ENCODE results near the gene OOSP3. TPM values are rescaled to one million over a fixed set of nuclear protein-coding genes. Genes with fewer than 3 reads are reported as not detected.
"Not testable (repeated sequence)": the region's sequence is repeated elsewhere in the genome, so short reads cannot be mapped to it uniquely, and the experiment has no call there.

OOSP3 gene
- total RNA-seq, 2 experiments from 2014 or later: not detected

GRCh38 chr11:59900366-59901126 lies 22.0 kb downstream of the OOSP3 start:
- TF ChIP-seq, protein P1, sequence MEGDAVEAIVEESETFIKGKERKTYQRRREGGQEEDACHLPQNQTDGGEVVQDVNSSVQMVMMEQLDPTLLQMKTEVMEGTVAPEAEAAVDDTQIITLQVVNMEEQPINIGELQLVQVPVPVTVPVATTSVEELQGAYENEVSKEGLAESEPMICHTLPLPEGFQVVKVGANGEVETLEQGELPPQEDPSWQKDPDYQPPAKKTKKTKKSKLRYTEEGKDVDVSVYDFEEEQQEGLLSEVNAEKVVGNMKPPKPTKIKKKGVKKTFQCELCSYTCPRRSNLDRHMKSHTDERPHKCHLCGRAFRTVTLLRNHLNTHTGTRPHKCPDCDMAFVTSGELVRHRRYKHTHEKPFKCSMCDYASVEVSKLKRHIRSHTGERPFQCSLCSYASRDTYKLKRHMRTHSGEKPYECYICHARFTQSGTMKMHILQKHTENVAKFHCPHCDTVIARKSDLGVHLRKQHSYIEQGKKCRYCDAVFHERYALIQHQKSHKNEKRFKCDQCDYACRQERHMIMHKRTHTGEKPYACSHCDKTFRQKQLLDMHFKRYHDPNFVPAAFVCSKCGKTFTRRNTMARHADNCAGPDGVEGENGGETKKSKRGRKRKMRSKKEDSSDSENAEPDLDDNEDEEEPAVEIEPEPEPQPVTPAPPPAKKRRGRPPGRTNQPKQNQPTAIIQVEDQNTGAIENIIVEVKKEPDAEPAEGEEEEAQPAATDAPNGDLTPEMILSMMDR (IDR thresholded peaks at IDR 0.05): no peak
- ChIA-PET POLR2A (no interaction called here), CTCF (no interaction called here)
- DNase-seq (no peak), ATAC-seq (ENCODE audit: poor library complexity) (no peak)
- Histone ChIP-seq H3K27me3 (ENCODE audit: control insufficient read depth in 1 of 2, insufficient read depth in 2 of 2, low read length in 2 of 2) (no peaks in the 10 kb centered on the region), H3K36me3 (ENCODE audit: insufficient read depth, low read length) (no peaks in the 10 kb centered on the region), H3K27ac (ENCODE audit: low read depth in 1 of 2, low read length in 2 of 2) (no peak overlapping the region), H3K4me3 (ENCODE audit: low read length) (no peak overlapping the region), H3K9me3 (ENCODE audit: control insufficient read depth in 1 of 2, insufficient read depth in 1 of 2, low read length in 2 of 2) (peaks cover 0 to 12% of the 10 kb centered on the region in 2 experiments), H3K4me1 (ENCODE audit: insufficient read depth, low read length) (no peaks in the 10 kb centered on the region)
- no peaks in the 10 kb centered on the region for H3K4me1 Mint-ChIP-seq (ENCODE audit: low read depth)
- intact Hi-C loops (cut with DNase I, micrococcal nuclease): no loop called here
- H3K36me3 Mint-ChIP-seq (ENCODE audit: low read depth): no peaks in the 10 kb centered on the region
- no peak overlapping the region for H3K4me3 Mint-ChIP-seq
- H3K27ac Mint-ChIP-seq: no peak overlapping the region
- H3K27me3 Mint-ChIP-seq: peaks cover 11% of the 10 kb centered on the region
- H3K9me3 Mint-ChIP-seq: peaks cover 2% of the 10 kb centered on the region

- H3K27me3 Mint-ChIP-seq: peaks cover 5% of the 10 kb centered on the region
- H3K4me1 Mint-ChIP-seq (ENCODE audit: low read depth): no peaks in the 10 kb centered on the region
- no peak overlapping the region for H3K27ac ChIP-seq (ENCODE audit: low read depth in 1 of 2, low read length in 2 of 2)
- ChIA-PET CTCF (no interaction called here), POLR2A (no interaction called here)
- no peak for DNase-seq
- no peak overlapping the region for H3K4me3 ChIP-seq (ENCODE audit: low read length)
- no peaks in the 10 kb centered on the region for H3K36me3 ChIP-seq (ENCODE audit: insufficient read depth, low read length)
- no peaks in the 10 kb centered on the region for H3K36me3 Mint-ChIP-seq (ENCODE audit: low read depth)
- no peak overlapping the region for H3K4me3 Mint-ChIP-seq
- intact Hi-C loops (cut with DNase I, micrococcal nuclease): no loop called here
- no peak for ATAC-seq (ENCODE audit: poor library complexity)
- H3K27ac Mint-ChIP-seq: no peak overlapping the region
- no peaks in the 10 kb centered on the region for H3K4me1 ChIP-seq (ENCODE audit: insufficient read depth, low read length)
- peaks cover 0 to 12% of the 10 kb centered on the region in 2 experiments for H3K9me3 ChIP-seq (ENCODE audit: control insufficient read depth in 1 of 2, insufficient read depth in 1 of 2, low read length in 2 of 2)
- TF ChIP-seq, protein P1 (IDR thresholded peaks at IDR 0.05): no peak
- peaks cover 2% of the 10 kb centered on the region for H3K9me3 Mint-ChIP-seq
- no peaks in the 10 kb centered on the region for H3K27me3 ChIP-seq (ENCODE audit: control insufficient read depth in 1 of 2, insufficient read depth in 2 of 2, low read length in 2 of 2)
These were observed 22.7 kb downstream of the OOSP3 start for GRCh38 chr11:59901306-59901705.

GRCh38 chr11:59903569-59903968 lies 25.0 kb downstream of the OOSP3 start:
- CTCF ChIA-PET: not testable (repeated sequence)

DNA sequence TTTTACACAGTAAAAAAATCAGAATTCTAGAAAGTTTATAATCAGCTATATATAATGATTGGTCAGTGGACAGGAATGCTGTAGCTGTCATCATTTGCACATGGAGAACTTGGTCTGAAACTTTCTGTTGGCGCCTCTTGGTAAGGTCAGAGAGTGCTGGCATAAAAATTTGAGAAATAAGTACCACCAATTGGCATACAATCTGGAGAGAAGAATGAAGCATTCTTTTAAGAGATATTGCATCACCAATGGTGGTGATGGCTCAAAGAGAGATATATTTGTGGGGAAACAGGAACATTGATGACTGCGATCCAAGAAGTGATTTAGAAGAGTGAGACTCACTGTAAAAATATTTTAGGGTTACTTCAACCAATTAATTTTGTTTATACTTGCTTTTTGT lies 39.9 kb downstream of the OOSP3 start:
- intact Hi-C loops (cut with DNase I, micrococcal nuclease): no loop called here
- DNase-seq (no peak), ATAC-seq (ENCODE audit: poor library complexity) (no peak)
- Histone ChIP-seq H3K4me1 (ENCODE audit: insufficient read depth, low read length) (no peaks in the 10 kb centered on the region), H3K27ac (ENCODE audit: low read depth in 1 of 2, low read length in 2 of 2) (no peak overlapping the region), H3K36me3 (ENCODE audit: insufficient read depth, low read length) (no peaks in the 10 kb centered on the region), H3K4me3 (ENCODE audit: low read length) (no peak overlapping the region), H3K9me3 (ENCODE audit: control insufficient read depth in 1 of 2, insufficient read depth in 1 of 2, low read length in 2 of 2) (peaks cover 14 to 22% of the 10 kb centered on the region in 2 experiments), H3K27me3 (ENCODE audit: control insufficient read depth in 1 of 2, insufficient read depth in 2 of 2, low read length in 2 of 2) (no peaks in the 10 kb centered on the region)
- POLR2A ChIA-PET: no interaction called here
- TF ChIP-seq, protein P1 (IDR thresholded peaks at IDR 0.05): no peak
- Mint-ChIP-seq H3K27ac (no peak overlapping the region), H3K4me3 (no peak overlapping the region), H3K9me3 (peaks cover 14% of the 10 kb centered on the region), H3K27me3 (peaks cover 12% of the 10 kb centered on the region), H3K36me3 (ENCODE audit: low read depth) (peaks cover 24% of the 10 kb centered on the region), H3K4me1 (ENCODE audit: low read depth) (no peaks in the 10 kb centered on the region)
- CTCF ChIA-PET: interaction anchor here (0.5 to 1.2 kb wide), 2 partner anchors 11 to 104 kb away, joined by 3 read pairs; no protein-coding TSS in a partner anchor

More at GRCh38 chr11:59903569-59903968, 25.0 kb downstream of the OOSP3 start:
- intact Hi-C loops (cut with DNase I, micrococcal nuclease); H3K4me1 ChIP-seq (ENCODE audit: insufficient read depth, low read length); H3K4me3 Mint-ChIP-seq; H3K27ac Mint-ChIP-seq; H3K27me3 Mint-ChIP-seq; DNase-seq; H3K36me3 ChIP-seq (ENCODE audit: insufficient read depth, low read length); ATAC-seq (ENCODE audit: poor library complexity); H3K27ac ChIP-seq (ENCODE audit: low read depth in 1 of 2, low read length in 2 of 2); H3K4me3 ChIP-seq (ENCODE audit: low read length); H3K4me1 Mint-ChIP-seq (ENCODE audit: low read depth); H3K36me3 Mint-ChIP-seq (ENCODE audit: low read depth); H3K9me3 Mint-ChIP-seq; H3K27me3 ChIP-seq (ENCODE audit: control insufficient read depth in 1 of 2, insufficient read depth in 2 of 2, low read length in 2 of 2); H3K9me3 ChIP-seq (ENCODE audit: control insufficient read depth in 1 of 2, insufficient read depth in 1 of 2, low read length in 2 of 2); POLR2A ChIA-PET: not testable (repeated sequence)
